ENCODE measurements around the gene IQGAP2. TPM values are rescaled to one million over a fixed set of nuclear protein-coding genes. Genes with fewer than 3 reads are reported as not detected.

IQGAP2 gene
- polyA plus RNA-seq, 1 donor (not counting 4 experiments of a cell fraction or from before 2014, with no cell fraction given): 0.14 TPM

DNA sequence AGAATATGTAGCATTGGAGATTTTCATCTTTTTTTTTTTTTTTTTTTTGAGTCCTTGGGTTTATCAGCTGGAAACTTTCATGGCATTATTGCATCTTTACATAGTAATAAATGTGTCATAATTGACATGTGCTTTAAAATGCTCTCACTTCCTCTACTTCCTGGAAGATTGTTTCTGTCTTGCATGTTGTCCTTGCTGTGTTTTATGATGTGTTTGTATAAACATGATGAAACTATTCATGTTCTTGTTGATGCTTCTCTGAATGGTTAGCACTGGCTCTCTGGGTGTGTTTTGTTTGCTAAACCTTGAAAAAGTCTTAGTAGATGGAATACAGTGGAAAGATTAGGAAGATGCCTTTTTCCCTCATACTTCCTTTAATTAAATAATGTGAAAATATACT, 87.9 kb downstream of the IQGAP2 start:
- no peaks in the 10 kb centered on the region for H3K27me3 ChIP-seq (ENCODE audit: control insufficient read depth, extremely low read depth, insufficient read depth, low read length)
- H4K20me1 ChIP-seq (ENCODE audit: control insufficient read depth, extremely low read depth, insufficient read depth, low read length): no peaks in the 10 kb centered on the region
- H3K36me3 ChIP-seq (ENCODE audit: control insufficient read depth in 2 of 2, extremely low read depth in 1 of 2, insufficient read depth in 2 of 2, low read length in 2 of 2): no peaks in the 10 kb centered on the region
- dilution Hi-C loops (cut with MboI; ENCODE audit: extremely low pct_ligation_motif_present, low sequenced_read_pairs): no loop called here
- H3K4me3 ChIP-seq (ENCODE audit: control insufficient read depth in 2 of 3, extremely low read depth in 1 of 3, insufficient read depth in 2 of 3, low read depth in 1 of 3, low read length in 3 of 3): no peak overlapping the region
- H3K79me2 ChIP-seq (ENCODE audit: control insufficient read depth, insufficient read depth, low read length): no peaks in the 10 kb centered on the region
- no peak for FAIRE-seq
- H3K9ac ChIP-seq (ENCODE audit: control insufficient read depth, extremely low read depth, insufficient read depth, low read length): no peak overlapping the region
- H3K9me3 ChIP-seq (ENCODE audit: control insufficient read depth, low read depth, low read length): no peaks in the 10 kb centered on the region
- H3K4me1 ChIP-seq (ENCODE audit: control insufficient read depth, extremely low read depth, insufficient read depth, low read length): no peaks in the 10 kb centered on the region
- H2AFZ ChIP-seq (ENCODE audit: control insufficient read depth, low read length): no peak overlapping the region
- DNase-seq (ENCODE audit: low read depth, low spot score): no peak
- H3K9me1 ChIP-seq (ENCODE audit: control insufficient read depth, extremely low read depth, insufficient read depth, low read length): no peaks in the 10 kb centered on the region
- no peak overlapping the region for H3K27ac ChIP-seq (ENCODE audit: control insufficient read depth, insufficient read depth, low read length)
- H3K4me2 ChIP-seq (ENCODE audit: control insufficient read depth, extremely low read depth, insufficient read depth, low read depth, low read length): no peak overlapping the region
- TF ChIP-seq CTCF (optimal IDR thresholded peaks at IDR 0.05 in 1 of 3, IDR thresholded peaks at IDR 0.05 in 1 of 3, conservative IDR thresholded peaks at IDR 0.05 in 1 of 3; ENCODE audit: extremely low read depth in 1 of 3, insufficient read depth in 2 of 3, low read length in 3 of 3) (no peak), EZH2 (IDR thresholded peaks at IDR 0.05; ENCODE audit: low read length) (no peak)

DNA sequence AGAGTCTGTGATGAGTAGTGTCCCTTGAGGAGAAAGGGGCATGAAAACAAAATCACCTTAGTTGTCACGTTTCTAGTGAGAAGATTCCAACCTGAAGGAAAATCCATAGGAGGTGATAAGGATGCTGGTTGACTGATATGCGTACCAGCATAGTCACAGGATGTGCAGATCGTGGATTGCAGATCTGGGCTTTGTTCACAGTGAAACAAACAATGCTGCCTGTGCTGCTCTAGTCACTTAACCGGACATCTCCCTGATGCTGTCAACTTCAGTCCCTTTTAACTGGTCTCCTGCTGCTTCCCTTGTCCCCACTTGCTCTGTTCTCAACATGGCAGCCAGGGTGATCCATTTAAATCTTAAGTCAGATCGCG, 89.7 kb downstream of the IQGAP2 start:
- H3K4me1 ChIP-seq (ENCODE audit: control insufficient read depth, extremely low read depth, insufficient read depth, low read length): no peaks in the 10 kb centered on the region
- H3K79me2 ChIP-seq (ENCODE audit: control insufficient read depth, insufficient read depth, low read length): no peaks in the 10 kb centered on the region
- TF ChIP-seq CTCF (optimal IDR thresholded peaks at IDR 0.05 in 1 of 3, IDR thresholded peaks at IDR 0.05 in 1 of 3, conservative IDR thresholded peaks at IDR 0.05 in 1 of 3; ENCODE audit: extremely low read depth in 1 of 3, insufficient read depth in 2 of 3, low read length in 3 of 3): no peak
- TF ChIP-seq EZH2 (IDR thresholded peaks at IDR 0.05; ENCODE audit: low read length): no peak
- dilution Hi-C loops (cut with MboI; ENCODE audit: extremely low pct_ligation_motif_present, low sequenced_read_pairs): no loop called here
- no peaks in the 10 kb centered on the region for H3K36me3 ChIP-seq (ENCODE audit: control insufficient read depth in 2 of 2, extremely low read depth in 1 of 2, insufficient read depth in 2 of 2, low read length in 2 of 2)
- no peak overlapping the region for H3K4me2 ChIP-seq (ENCODE audit: control insufficient read depth, extremely low read depth, insufficient read depth, low read depth, low read length)
- H2AFZ ChIP-seq (ENCODE audit: control insufficient read depth, low read length): no peak overlapping the region
- no peaks in the 10 kb centered on the region for H4K20me1 ChIP-seq (ENCODE audit: control insufficient read depth, extremely low read depth, insufficient read depth, low read length)
- no peak overlapping the region for H3K4me3 ChIP-seq (ENCODE audit: control insufficient read depth in 2 of 3, extremely low read depth in 1 of 3, insufficient read depth in 2 of 3, low read depth in 1 of 3, low read length in 3 of 3)
- H3K27ac ChIP-seq (ENCODE audit: control insufficient read depth, insufficient read depth, low read length): no peak overlapping the region
- no peak overlapping the region for H3K9ac ChIP-seq (ENCODE audit: control insufficient read depth, extremely low read depth, insufficient read depth, low read length)
- no peaks in the 10 kb centered on the region for H3K27me3 ChIP-seq (ENCODE audit: control insufficient read depth, extremely low read depth, insufficient read depth, low read length)
- FAIRE-seq: no peak
- DNase-seq (ENCODE audit: low read depth, low spot score): no peak
- H3K9me3 ChIP-seq (ENCODE audit: control insufficient read depth, low read depth, low read length): no peaks in the 10 kb centered on the region
- H3K9me1 ChIP-seq (ENCODE audit: control insufficient read depth, extremely low read depth, insufficient read depth, low read length): no peaks in the 10 kb centered on the region

Data from keratinocyte (primary cell).